Parathyroid adenoma (tissue), 2 donors: Measurements from ENCODE around the gene GABRR3.

ENCODE experiments used
- H2AFZ ChIP-seq: fragments of 300-600 bp; sonication (generic); one replicate; pipeline ENCODE4 v1.7.0; 2017; ENCODE audit warnings: antibody characterized with exemption, mild to moderate bottlenecking
- H3K27ac ChIP-seq: fragments of 300-600 bp; sonication (generic); one replicate; pipeline ENCODE4 v1.7.0; 2017
- H3K27me3 ChIP-seq: fragments of 300-600 bp; sonication (generic); one replicate; pipeline ENCODE4 v1.7.0; 2017; ENCODE audit warnings: low read length; ENCODE audit not compliant: control insufficient read depth, insufficient read depth
- H3K36me3 ChIP-seq: fragments of 300-600 bp; sonication (generic); one replicate; pipeline ENCODE4 v1.7.0; 2017; ENCODE audit warnings: low read length; ENCODE audit not compliant: control insufficient read depth, insufficient read depth
- H3K4me1 ChIP-seq: fragments of 300-600 bp; sonication (generic); one replicate; pipeline ENCODE4 v1.7.0; 2017; ENCODE audit warnings: control low read depth
- H3K4me2 ChIP-seq: fragments of 300-600 bp; sonication (generic); one replicate; pipeline ENCODE4 v1.7.0; 2017; ENCODE audit warnings: low read length
- H3K4me3 ChIP-seq: fragments of 300-600 bp; sonication (generic); one replicate; pipeline ENCODE4 v1.7.0; 2017; ENCODE audit warnings: low read depth, low read length
- H3K79me2 ChIP-seq: fragments of 300-600 bp; sonication (generic); one replicate; pipeline ENCODE4 v1.7.0; 2017; ENCODE audit warnings: control low read depth
- H3K9ac ChIP-seq: fragments of 300-600 bp; sonication (generic); one replicate; pipeline ENCODE4 v1.7.0; 2017; ENCODE audit warnings: mild to moderate bottlenecking
- H3K9me3 ChIP-seq: fragments of 300-600 bp; sonication (generic); one replicate; pipeline ENCODE4 v1.7.0; 2017; ENCODE audit warnings: low read length; ENCODE audit not compliant: control insufficient read depth
- TF ChIP-seq, protein P1 (sequence below): fragments of 300-600 bp; sonication (generic); IDR thresholded peaks from one replicate; pipeline ENCODE4 v1.7.0; 2017; ENCODE audit warnings: antibody characterized with exemption, mild to moderate bottlenecking
- donor health status: primary hyperparathyroidism.

The GABRR3 gene

DNA sequence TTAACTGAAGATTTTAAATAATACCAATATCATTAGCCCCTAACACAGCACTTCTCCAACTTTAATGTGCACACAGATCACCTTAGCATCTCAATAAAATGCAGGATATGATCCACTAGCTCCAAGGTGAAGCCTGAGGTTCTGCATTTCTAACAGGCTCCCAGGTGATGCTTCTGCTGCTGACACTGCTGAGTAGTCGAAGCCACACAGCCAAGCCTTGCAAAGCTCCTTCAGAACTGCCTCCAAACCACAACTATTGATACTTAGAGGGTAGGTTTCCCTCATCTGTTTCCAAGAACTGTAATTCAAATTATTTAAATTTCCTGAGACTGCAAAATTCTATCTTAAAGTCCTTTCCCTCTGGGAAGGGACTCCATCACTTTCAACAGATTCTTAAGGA lies 66.7 kb downstream of the GABRR3 start:
- H3K9ac ChIP-seq = no peak overlapping the region
- H3K4me2 ChIP-seq = no peak overlapping the region
- H3K4me3 ChIP-seq = no peak overlapping the region
- H3K27ac ChIP-seq = no peak overlapping the region
- H3K9me3 ChIP-seq = no peaks in the 10 kb centered on the region
- no peaks in the 10 kb centered on the region for H3K27me3 ChIP-seq
- H3K4me1 ChIP-seq = peaks cover 5% of the 10 kb centered on the region
- no peaks in the 10 kb centered on the region for H3K79me2 ChIP-seq
- TF ChIP-seq, protein P1, sequence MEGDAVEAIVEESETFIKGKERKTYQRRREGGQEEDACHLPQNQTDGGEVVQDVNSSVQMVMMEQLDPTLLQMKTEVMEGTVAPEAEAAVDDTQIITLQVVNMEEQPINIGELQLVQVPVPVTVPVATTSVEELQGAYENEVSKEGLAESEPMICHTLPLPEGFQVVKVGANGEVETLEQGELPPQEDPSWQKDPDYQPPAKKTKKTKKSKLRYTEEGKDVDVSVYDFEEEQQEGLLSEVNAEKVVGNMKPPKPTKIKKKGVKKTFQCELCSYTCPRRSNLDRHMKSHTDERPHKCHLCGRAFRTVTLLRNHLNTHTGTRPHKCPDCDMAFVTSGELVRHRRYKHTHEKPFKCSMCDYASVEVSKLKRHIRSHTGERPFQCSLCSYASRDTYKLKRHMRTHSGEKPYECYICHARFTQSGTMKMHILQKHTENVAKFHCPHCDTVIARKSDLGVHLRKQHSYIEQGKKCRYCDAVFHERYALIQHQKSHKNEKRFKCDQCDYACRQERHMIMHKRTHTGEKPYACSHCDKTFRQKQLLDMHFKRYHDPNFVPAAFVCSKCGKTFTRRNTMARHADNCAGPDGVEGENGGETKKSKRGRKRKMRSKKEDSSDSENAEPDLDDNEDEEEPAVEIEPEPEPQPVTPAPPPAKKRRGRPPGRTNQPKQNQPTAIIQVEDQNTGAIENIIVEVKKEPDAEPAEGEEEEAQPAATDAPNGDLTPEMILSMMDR = no peak
- H2AFZ ChIP-seq = no peak overlapping the region
- H3K36me3 ChIP-seq = no peaks in the 10 kb centered on the region

DNA sequence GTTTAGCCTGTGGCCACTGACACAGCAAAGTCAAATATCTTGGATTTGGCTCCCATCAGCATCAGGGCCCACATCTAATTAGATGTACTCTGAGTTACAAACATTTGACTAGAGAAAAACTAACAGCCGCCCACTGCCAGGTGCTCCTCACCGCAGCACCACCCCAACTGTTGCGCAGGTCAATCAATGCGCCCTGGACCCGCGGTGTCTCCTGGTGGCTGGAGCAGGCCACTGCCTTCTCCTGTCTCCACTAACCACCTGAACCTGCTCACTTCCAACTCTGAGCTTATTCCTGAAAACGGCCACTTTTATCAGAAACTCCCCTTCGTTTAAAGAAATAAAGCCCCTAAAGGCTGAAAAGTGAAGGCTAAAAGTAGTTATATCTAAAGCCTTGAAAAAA lies 67.1 kb downstream of the GABRR3 start:
- Histone ChIP-seq H3K27ac (no peak overlapping the region), H3K36me3 (no peaks in the 10 kb centered on the region), H3K4me3 (no peak overlapping the region), H3K9ac (no peak overlapping the region), H3K9me3 (no peaks in the 10 kb centered on the region), H3K79me2 (no peaks in the 10 kb centered on the region), H3K4me1 (peaks cover 5% of the 10 kb centered on the region), H3K4me2 (no peak overlapping the region), H3K27me3 (no peaks in the 10 kb centered on the region), H2AFZ (no peak overlapping the region)
- TF ChIP-seq, protein P1 = no peak

DNA sequence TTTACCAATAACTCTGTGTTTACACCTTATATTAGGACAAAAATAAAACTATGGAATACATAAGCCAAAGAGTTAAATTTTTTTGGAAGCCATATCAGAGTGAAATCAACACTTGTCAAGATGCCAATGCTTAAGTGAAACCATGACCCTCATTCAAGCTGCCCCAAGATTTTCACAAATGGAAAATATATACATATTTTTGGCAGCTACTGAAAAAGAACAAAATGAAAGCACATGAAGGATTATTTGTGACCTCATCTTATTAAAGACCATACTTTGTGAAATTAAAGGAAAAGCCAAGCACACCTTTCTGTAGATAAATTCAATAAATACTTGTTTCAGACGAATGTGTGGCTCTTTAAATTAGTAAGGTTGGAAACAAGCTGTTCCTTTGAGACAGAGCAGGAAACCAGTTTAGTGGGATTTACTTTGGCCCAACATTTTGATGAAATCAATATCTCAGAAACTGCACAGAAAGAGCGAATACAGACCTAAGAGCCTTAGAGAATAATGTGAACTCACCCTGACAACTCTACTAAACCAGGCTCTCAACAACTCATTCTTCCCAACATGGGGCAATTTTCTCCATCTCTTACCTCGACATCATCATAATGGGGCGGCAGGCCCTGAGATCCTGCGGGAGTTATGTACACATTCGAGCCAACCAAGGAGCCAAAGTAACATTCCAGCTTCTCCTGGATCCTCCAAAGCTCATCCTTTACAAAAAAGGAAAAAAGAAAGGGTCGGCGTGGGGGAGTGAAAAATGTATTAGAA lies 73.9 kb downstream of the GABRR3 start:
- H3K27ac ChIP-seq = no peak overlapping the region
- H3K36me3 ChIP-seq = no peaks in the 10 kb centered on the region

DNA sequence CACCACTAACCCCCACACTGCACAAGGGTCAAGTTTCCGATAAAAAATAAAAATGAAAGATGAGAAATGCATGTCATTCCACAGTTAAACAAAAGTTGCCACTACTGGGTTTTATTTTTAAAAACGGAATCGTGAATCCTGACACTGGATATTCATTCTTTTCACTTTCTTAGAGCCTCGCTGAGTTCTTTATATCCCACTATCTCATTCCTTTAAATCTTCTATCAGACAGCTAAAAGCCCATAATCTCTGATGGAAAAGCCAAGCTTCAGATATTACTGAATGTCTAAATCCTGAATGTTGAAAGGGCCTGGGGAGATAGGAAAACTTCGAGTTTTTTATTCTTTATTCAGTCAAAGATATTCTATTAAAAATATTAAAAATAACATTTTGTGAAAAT lies 74.6 kb downstream of the GABRR3 start:
- H3K36me3 ChIP-seq = no peaks in the 10 kb centered on the region
- H3K9ac ChIP-seq = no peak overlapping the region
- H3K79me2 ChIP-seq = no peaks in the 10 kb centered on the region
- H3K4me1 ChIP-seq = no peaks in the 10 kb centered on the region
- H3K4me2 ChIP-seq = no peak overlapping the region
- H3K4me3 ChIP-seq = no peak overlapping the region
- no peak overlapping the region for H2AFZ ChIP-seq
- H3K9me3 ChIP-seq = no peaks in the 10 kb centered on the region
- H3K27me3 ChIP-seq = no peaks in the 10 kb centered on the region
- TF ChIP-seq, protein P1 = no peak
- H3K27ac ChIP-seq = no peak overlapping the region

More for the DNA sequence above, 73.9 kb downstream of the GABRR3 start:
- H3K4me1 ChIP-seq = no peaks in the 10 kb centered on the region
- H3K9ac ChIP-seq = no peak overlapping the region
- H3K4me3 ChIP-seq = no peak overlapping the region
- no peak overlapping the region for H2AFZ ChIP-seq
- no peaks in the 10 kb centered on the region for H3K27me3 ChIP-seq
- TF ChIP-seq, protein P1 = no peak
- no peak overlapping the region for H3K4me2 ChIP-seq
- H3K79me2 ChIP-seq = no peaks in the 10 kb centered on the region
- H3K9me3 ChIP-seq = no peaks in the 10 kb centered on the region

DNA sequence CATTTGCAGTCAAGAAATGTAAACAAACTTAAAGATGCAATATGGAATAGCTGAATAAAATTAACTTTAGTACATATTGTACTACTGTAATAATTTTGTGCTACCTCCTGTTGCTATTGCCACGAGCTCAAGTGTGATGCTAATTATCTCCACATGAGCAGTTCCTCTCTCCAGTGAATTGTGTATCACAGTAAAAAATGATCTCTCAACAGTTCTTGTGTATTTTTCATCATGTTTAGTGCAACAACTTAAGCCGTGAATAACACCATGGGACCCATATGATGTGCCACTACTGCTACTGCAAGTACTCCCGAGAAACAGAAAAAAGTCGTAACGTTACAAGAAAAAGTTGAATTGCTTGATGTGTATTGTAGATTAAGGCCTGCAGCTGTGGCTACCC lies 75.2 kb downstream of the GABRR3 start:
- no peaks in the 10 kb centered on the region for H3K9me3 ChIP-seq
- no peak overlapping the region for H2AFZ ChIP-seq
- no peak overlapping the region for H3K9ac ChIP-seq
- no peaks in the 10 kb centered on the region for H3K36me3 ChIP-seq
- no peak overlapping the region for H3K27ac ChIP-seq
- H3K27me3 ChIP-seq = no peaks in the 10 kb centered on the region
- H3K4me3 ChIP-seq = no peak overlapping the region
- no peaks in the 10 kb centered on the region for H3K79me2 ChIP-seq
- TF ChIP-seq, protein P1 = no peak
- H3K4me2 ChIP-seq = no peak overlapping the region
- H3K4me1 ChIP-seq = no peaks in the 10 kb centered on the region
